Vagina (tissue), 2 donors: ENCODE results near the gene MYZAP. TPM values are rescaled to one million over a fixed set of nuclear protein-coding genes. Genes with fewer than 3 reads are reported as not detected.

ENCODE experiments used
- DNase-seq, 2 donors: peaks; one replicate each; pipeline ENCODE4 v3.0.0-alpha.2; 2017; ENCODE audit errors: extremely low spot score in 2 of 2
- H3K27ac ChIP-seq: fragments of 200-600 bp; sonication (generic); one replicate; pipeline ENCODE4 v1.5.1; 2019
- H3K27me3 ChIP-seq: fragments of 200-600 bp; sonication (generic); one replicate; pipeline ENCODE4 v1.5.1; 2019
- H3K36me3 ChIP-seq, 2 donors: fragments of 200-600 bp; sonication (generic); one replicate each; pipeline ENCODE4 v1.5.1; 2017 to 2019
- H3K4me1 ChIP-seq: fragments of 200-600 bp; sonication (generic); one replicate; pipeline ENCODE4 v1.5.1; 2019
- H3K4me3 ChIP-seq, 2 donors: fragments of 200-600 bp; sonication (generic); 1 replicate in 1 of 2; 2 replicates in 1 of 2; pipeline ENCODE4 v1.5.1; 2016 to 2019
- H3K9me3 ChIP-seq: fragments of 200-600 bp; sonication (generic); one replicate; pipeline ENCODE4 v1.5.1; 2019
- POLR2A ChIP-seq, 2 donors: fragments of 450-650 bp; IDR thresholded peaks; one replicate each; pipeline ENCODE4 v1.6.1; 2017; ENCODE audit warnings: antibody characterized with exemption in 2 of 2, mild to moderate bottlenecking in 2 of 2, moderate library complexity in 2 of 2
- POLR2AphosphoS5 ChIP-seq, 2 donors: sonication (generic); formaldehyde crosslinking; IDR thresholded peaks; one replicate each; pipeline ENCODE4 v1.9.0; 2017; ENCODE audit warnings: antibody characterized with exemption in 2 of 2, mild to moderate bottlenecking in 2 of 2, low read depth in 1 of 2; ENCODE audit not compliant: insufficient read depth in 1 of 2
- intact Hi-C: fragments of 100-400 bp; cut with DNase I; formaldehyde crosslinking; loops from one replicate; pipeline ENCODE4 v1.15.1; 2023
- total RNA-seq: library from RNA; depleted of rRNA; stranded (reverse); fragments of >200 nt; gene quantifications from one replicate; pipeline ENCODE4 v1.2.3, GENCODE V29; 2016
- TF ChIP-seq, protein P1 (sequence below), 3 experiments: fragments of 450-650 bp in 2 of 3; fragments of 200-600 bp in 1 of 3; sonication (generic) in 1 of 3; IDR thresholded peaks; one replicate each; pipeline ENCODE4 v1.5.1; 2017 to 2019; ENCODE audit warnings: antibody characterized with exemption in 3 of 3, mild to moderate bottlenecking in 2 of 3, moderate library complexity in 2 of 3

The MYZAP gene
- total RNA-seq, 1 donor from 2014 or later: 15.2 TPM

DNA sequence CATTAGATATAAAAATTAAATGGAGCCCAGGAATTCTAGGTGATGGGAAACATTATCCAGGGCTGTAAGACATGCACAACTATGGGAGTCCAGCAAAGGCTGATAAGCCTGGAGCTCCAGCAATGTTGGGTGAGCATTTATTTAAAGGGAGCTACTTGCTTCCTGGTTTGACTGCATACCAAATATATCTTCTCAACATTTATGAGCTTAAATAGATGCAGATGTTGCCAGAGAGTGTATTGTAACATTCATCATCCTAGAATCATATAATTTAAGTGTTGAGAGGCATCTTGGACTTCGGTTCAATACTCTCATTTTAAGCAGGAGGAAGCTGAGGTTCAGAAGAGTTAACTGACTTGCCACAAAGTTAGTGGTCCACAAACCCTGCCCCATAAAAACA, 102.6 kb downstream of the MYZAP start:
- no peak overlapping the region for H3K27ac ChIP-seq

GRCh38 chr15:57696146-57696545, 104.4 kb downstream of the MYZAP start:
- H3K4me1 ChIP-seq: peaks cover 24% of the 10 kb centered on the region
- H3K27ac ChIP-seq: no peak overlapping the region
- no peaks in the 10 kb centered on the region for H3K9me3 ChIP-seq
- DNase-seq: no peak
- H3K27me3 ChIP-seq: no peaks in the 10 kb centered on the region
- TF ChIP-seq POLR2AphosphoS5 (IDR thresholded peaks at IDR 0.05; ENCODE audit: insufficient read depth in 1 of 2, low read depth in 1 of 2) (no peak), POLR2A (IDR thresholded peaks at IDR 0.05) (no peak)
- TF ChIP-seq, protein P1, sequence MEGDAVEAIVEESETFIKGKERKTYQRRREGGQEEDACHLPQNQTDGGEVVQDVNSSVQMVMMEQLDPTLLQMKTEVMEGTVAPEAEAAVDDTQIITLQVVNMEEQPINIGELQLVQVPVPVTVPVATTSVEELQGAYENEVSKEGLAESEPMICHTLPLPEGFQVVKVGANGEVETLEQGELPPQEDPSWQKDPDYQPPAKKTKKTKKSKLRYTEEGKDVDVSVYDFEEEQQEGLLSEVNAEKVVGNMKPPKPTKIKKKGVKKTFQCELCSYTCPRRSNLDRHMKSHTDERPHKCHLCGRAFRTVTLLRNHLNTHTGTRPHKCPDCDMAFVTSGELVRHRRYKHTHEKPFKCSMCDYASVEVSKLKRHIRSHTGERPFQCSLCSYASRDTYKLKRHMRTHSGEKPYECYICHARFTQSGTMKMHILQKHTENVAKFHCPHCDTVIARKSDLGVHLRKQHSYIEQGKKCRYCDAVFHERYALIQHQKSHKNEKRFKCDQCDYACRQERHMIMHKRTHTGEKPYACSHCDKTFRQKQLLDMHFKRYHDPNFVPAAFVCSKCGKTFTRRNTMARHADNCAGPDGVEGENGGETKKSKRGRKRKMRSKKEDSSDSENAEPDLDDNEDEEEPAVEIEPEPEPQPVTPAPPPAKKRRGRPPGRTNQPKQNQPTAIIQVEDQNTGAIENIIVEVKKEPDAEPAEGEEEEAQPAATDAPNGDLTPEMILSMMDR (IDR thresholded peaks at IDR 0.05): no peak
- H3K4me3 ChIP-seq: no peak overlapping the region
- intact Hi-C loops: no loop called here
- no peaks in the 10 kb centered on the region for H3K36me3 ChIP-seq

More for the DNA sequence above, 102.6 kb downstream of the MYZAP start:
- peaks cover 24% of the 10 kb centered on the region for H3K4me1 ChIP-seq
- TF ChIP-seq POLR2AphosphoS5 (IDR thresholded peaks at IDR 0.05; ENCODE audit: insufficient read depth in 1 of 2, low read depth in 1 of 2): no peak
- TF ChIP-seq, protein P1 (IDR thresholded peaks at IDR 0.05): no peak
- TF ChIP-seq POLR2A (IDR thresholded peaks at IDR 0.05): no peak
- no peaks in the 10 kb centered on the region for H3K36me3 ChIP-seq
- H3K9me3 ChIP-seq: no peaks in the 10 kb centered on the region
- no peak for DNase-seq
- no peaks in the 10 kb centered on the region for H3K27me3 ChIP-seq
- intact Hi-C loops: no loop called here
- no peak overlapping the region for H3K4me3 ChIP-seq

DNA sequence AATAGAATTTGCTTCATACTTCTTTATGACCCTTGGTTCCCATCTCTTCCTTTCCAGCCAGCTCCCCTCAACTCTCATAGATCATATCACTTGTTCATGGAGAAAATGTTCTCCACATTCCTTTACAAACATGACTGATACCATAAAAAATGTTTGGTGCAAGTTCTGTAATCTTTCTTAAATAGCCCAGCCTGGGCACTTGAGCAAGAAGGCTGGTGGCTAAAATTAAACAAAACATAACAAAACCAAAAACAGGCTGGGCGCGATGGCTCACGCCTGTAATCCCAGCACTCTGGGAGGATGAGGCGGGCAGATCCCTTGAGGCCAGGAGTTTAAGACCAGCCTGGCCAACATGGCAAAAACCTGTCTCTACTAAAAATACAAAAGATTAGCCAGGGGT, 105.9 kb downstream of the MYZAP start:
- H3K4me1 ChIP-seq: peaks cover 19% of the 10 kb centered on the region
- H3K4me3 ChIP-seq: no peak overlapping the region
- no peak overlapping the region for H3K27ac ChIP-seq
- no peaks in the 10 kb centered on the region for H3K27me3 ChIP-seq
- intact Hi-C loops: no loop called here
- H3K9me3 ChIP-seq: no peaks in the 10 kb centered on the region
- TF ChIP-seq POLR2AphosphoS5 (IDR thresholded peaks at IDR 0.05; ENCODE audit: insufficient read depth in 1 of 2, low read depth in 1 of 2): no peak
- TF ChIP-seq, protein P1 (IDR thresholded peaks at IDR 0.05): no peak
- no peak for TF ChIP-seq POLR2A (IDR thresholded peaks at IDR 0.05)
- DNase-seq: no peak
- no peaks in the 10 kb centered on the region for H3K36me3 ChIP-seq

DNA sequence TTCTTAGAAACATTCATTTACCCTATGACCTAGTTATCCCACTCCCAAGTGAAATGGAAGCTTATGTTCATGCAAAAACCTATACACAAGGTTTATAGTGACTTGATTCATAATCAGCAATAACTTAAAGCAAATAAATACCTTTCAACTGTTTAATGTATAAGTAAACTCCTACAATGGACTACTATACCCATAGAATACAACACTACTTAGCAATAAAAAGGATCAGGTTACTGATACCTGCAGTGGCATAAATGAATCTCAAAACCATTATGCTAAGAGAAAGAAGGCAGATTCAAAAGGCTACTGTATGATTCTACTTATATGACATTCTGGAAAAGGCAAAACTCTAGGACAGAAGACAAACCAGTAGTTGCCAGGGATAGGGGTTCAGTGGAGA, 106.5 kb downstream of the MYZAP start:
- Histone ChIP-seq H3K9me3 (no peaks in the 10 kb centered on the region), H3K27me3 (no peaks in the 10 kb centered on the region), H3K27ac (no peak overlapping the region), H3K4me3 (no peak overlapping the region), H3K4me1 (peaks cover 19% of the 10 kb centered on the region), H3K36me3 (no peaks in the 10 kb centered on the region)
- intact Hi-C loops: no loop called here
- no peak for TF ChIP-seq POLR2AphosphoS5 (IDR thresholded peaks at IDR 0.05; ENCODE audit: insufficient read depth in 1 of 2, low read depth in 1 of 2)
- TF ChIP-seq, protein P1 (IDR thresholded peaks at IDR 0.05): no peak
- no peak for DNase-seq

GRCh38 chr15:57698991-57699390, 107.3 kb downstream of the MYZAP start:
- Histone ChIP-seq H3K27me3 (no peaks in the 10 kb centered on the region), H3K9me3 (no peaks in the 10 kb centered on the region), H3K27ac (no peak overlapping the region), H3K36me3 (no peaks in the 10 kb centered on the region), H3K4me1 (peaks cover 19% of the 10 kb centered on the region), H3K4me3 (no peak overlapping the region)
- intact Hi-C loops: no loop called here
- DNase-seq: no peak
- no peak for TF ChIP-seq POLR2A (IDR thresholded peaks at IDR 0.05)
- TF ChIP-seq, protein P1 (IDR thresholded peaks at IDR 0.05): no peak
- no peak for TF ChIP-seq POLR2AphosphoS5 (IDR thresholded peaks at IDR 0.05; ENCODE audit: insufficient read depth in 1 of 2, low read depth in 1 of 2)
